ENCODE data around the gene CPVL. TPM values are rescaled to one million over a fixed set of nuclear protein-coding genes. Genes with fewer than 3 reads are reported as not detected.
A peak's percentile ranks its signal among the peaks of the same experiment; 100 is the strongest.

CPVL gene
- polyA plus RNA-seq, 1 donor = 21.4 TPM

DNA sequence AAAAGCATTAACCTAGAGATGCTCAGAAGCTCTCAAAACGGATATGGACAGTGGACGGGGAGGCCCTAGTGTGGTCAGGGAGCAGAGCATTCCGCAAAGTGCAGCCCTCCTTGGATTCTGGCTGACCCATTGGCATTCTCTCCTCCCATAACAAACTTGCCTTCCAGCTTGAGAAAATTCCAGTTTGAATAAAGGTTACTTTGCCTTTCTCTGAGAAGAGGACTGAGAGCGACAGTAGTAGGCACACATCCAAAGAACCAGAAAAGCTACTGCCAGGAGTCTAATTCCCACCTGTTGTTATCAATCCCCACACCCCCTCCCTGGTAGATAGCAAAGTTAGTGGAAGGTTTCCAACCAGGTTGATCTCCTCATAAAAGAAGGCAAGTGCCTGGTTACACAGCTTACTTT lies 103.5 kb downstream of the CPVL start:
- peak; percentile 28 for DNase-seq

- no peak for DNase-seq
These were observed 104.3 kb downstream of the CPVL start for GRCh38 chr7:29041991-29042390.

GRCh38 chr7:29040579-29040925 lies 105.8 kb downstream of the CPVL start:
- DNase-seq = peak; percentile 79

DNA sequence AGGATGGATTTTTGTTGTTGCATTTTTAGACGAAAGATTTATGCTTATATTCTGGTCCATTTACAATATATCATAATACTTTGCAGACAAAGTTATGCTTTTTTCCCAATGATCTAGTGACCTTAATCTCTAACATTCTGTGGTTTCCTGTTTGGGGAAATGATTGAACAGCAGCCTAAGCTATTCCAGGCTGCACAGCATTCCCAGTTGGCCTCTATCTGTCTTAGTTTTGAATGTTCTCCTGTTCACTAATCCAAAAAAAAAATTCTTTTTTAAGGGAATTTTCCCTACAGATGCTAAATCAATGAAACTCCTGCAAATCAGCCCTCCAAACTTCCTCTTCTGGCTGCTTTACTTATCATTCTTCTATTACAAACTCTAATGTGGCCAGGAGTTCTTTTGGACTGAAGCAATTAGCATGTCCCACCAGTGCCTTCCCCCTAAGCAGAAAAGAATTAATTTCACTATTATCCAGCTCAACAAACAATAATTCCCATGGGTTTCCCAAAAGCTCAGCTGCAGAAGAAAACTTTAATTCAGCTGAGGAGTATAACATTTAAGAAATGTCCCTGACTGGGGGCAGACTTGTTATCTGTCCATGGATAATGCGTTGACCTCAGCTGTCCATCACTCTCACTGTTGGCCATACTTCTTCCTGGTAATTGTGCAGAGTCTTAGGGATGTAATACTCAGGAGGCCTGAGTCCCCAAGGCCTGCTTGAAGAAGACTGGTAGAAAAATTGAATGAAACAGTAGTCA lies 106.3 kb downstream of the CPVL start:
- peak; percentile 52 for DNase-seq

DNA sequence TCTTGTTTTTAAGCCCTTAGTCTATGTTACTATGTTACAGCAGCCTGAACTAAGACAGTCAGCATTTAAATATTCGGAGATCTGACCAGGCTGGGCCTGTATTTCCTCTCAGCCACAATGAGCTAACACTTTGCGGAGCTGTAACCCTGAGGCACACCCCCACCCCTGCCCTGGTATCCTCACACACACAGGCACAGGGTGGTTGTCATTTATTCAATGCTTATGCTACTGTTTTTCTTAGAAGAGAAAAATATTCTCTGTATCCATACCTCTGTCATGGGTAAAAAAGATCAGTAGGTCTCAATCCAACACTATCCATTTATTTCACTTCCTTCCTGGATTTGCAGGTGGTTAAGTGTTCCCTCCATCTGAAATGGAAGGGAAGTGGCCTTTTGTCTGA lies 107.9 kb downstream of the CPVL start:
- no peak for DNase-seq

- DNase-seq = no peak
These were observed 111.1 kb downstream of the CPVL start for GRCh38 chr7:29035044-29035740.

- no peak for DNase-seq
These were observed 112.8 kb downstream of the CPVL start for GRCh38 chr7:29033584-29033983.

DNA sequence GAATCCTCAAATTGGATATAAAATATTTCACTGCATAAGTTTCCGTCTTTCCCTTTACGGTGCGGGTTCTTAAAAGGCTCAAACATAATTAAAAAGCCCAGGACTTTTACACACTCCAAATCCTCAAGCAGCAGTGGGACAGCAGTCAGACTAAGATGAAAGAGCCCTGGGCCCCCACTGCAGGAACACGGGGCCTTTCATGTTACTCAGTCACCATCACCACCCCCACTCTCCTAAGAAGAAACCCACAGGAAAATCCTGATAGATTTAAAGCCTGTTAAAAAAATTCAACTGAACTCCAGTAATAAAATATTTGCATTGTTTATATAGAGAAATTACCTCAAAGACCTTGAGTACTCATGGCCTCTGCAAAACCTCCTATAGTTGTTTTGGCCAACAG lies 114.2 kb downstream of the CPVL start:
- no peak for DNase-seq

DNA sequence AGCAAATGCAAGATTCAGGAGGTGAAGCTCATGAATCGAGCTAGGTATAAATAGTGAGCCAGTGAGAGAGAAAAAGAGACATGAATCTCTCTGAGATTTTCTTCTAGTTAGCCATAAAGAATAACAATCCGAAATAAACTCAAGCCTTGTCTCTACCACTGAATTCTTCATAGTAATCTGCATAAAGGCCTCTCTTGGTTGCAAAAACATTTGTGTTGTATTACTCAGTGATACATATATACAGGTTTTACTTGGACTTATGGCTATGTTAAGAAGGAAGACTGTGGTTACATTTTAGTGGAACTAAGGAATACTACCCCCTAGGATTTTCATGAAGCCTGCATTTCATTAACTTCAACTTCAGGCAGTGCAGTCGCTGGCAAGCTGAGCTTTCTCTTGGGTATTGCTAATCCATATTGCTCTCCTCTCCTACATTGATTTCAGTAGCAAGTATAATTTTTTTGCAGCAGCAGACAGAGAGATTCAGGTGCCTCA lies 115.5 kb downstream of the CPVL start:
- no peak for DNase-seq

DNA sequence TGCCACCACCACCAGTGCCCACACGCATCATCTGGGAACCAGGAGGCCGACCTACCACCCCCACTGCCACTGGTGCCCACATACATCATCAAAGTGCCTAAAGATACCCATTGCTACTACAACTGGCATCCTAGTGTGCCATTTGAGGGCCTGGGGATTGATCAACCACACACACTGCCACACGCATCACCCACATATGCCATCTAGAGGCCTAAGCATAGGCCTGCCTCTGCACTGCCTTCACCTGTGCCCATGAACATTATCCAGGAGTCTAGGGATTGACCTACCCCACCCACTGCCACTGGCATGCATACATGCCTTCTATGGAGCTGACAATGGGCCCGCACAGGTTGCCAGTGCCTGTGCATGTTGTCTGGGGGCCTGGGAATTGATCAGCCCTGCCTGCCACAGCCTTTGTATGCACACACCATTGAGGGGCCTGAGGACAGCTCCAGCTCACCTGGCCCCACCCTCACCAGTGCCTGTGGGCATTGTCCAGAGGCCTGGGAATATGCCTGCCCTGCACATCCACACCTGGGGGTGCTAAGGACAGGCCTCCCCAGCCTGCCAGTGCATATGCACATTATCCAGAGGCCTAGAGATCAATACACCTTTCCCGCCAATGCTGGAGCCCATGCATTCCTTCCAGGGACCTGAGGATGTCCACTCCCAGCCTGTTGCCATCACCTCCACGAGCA lies 123.9 kb downstream of the CPVL start:
- no peak for DNase-seq

DNA sequence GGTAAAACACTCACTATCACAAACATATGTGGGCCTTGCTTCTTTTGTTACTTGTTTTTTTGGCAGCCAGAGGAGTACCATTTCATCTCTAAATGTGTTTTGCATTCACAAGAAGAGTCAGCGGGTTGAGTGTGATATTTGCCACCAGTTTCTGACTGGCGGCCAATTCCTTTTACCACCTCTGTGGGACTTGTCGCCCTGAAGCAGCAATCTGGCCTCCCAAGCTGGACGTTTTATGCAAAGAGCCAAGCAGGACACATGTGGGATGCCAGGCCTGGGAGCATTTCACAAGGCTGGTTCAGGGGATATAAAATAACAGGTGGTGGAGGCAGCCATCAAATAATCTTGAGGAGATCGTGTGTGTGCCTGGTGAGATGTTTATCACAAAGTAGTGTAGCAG lies 126.4 kb downstream of the CPVL start:
- no peak for DNase-seq

- peak; percentile 43 for DNase-seq
These were observed 127.0 kb downstream of the CPVL start for GRCh38 chr7:29019387-29019786.

- no peak for DNase-seq
These were observed 128.6 kb downstream of the CPVL start for GRCh38 chr7:29017713-29018112.

DNA sequence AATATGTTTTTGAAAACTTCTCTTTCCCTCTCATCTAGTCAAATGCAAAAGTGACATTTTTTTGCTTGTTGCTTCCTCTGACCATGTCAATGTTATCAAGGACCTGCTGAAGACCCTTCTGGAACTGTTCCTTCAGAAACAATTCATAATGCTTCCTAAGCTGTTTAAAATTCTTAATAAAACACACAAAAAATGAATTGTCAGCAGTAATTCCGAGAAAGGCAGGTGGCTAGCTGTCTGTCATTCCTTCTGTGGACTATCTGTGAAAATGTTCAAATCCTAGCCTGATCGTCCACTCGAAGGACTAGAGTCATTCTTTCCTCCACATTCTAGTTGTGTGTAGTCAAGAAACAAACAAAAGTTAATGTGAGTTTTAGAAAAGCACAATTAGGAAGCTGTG lies 131.6 kb downstream of the CPVL start:
- DNase-seq = no peak

- DNase-seq = no peak
These were observed 132.4 kb downstream of the CPVL start for GRCh38 chr7:29013931-29014330.

GRCh38 chr7:29013082-29013695 lies 133.1 kb downstream of the CPVL start:
- no peak for DNase-seq

GRCh38 chr7:29009947-29010346 lies 136.4 kb downstream of the CPVL start:
- DNase-seq = no peak

- DNase-seq = no peak
These were observed 137.7 kb downstream of the CPVL start for GRCh38 chr7:29008590-29008989.

DNA sequence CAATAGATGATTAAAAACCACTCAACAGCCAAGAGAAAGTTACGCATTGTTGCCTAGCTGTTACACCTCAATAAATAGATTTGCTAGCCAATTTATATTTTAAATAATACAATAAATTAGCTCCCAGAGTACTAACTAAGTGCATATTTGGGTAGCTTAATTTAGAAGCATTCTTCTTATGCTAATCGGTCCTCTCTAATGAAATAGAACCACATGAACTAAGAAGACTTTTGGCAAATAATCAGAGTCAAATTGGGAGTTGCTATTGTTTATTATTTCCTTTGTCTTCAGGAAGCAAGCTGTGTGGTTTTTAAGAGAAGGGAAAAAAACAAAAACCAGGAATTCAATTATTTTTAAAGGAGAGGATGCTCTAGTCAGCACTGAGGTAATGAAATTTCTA lies 139.2 kb downstream of the CPVL start:
- DNase-seq = no peak

DNA sequence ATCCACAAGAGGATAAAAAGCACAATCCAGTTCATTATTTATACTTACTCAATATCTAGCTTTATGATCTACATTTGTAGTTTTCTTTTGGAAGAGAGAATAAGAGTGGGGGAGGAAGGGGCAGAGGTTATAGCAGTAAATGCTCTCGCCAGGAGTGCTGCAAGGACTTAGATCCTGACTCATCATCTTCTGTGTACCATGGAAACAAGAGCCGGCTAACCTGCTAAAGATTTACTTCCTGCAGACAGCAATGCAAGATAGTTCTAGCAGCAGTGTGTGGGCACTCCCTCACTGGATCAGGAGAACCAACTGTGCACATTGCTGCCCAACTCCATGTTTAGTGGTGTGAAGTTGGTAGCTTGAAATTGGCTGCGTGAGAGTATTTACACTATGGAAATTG lies 140.5 kb downstream of the CPVL start:
- no peak for DNase-seq

DNA sequence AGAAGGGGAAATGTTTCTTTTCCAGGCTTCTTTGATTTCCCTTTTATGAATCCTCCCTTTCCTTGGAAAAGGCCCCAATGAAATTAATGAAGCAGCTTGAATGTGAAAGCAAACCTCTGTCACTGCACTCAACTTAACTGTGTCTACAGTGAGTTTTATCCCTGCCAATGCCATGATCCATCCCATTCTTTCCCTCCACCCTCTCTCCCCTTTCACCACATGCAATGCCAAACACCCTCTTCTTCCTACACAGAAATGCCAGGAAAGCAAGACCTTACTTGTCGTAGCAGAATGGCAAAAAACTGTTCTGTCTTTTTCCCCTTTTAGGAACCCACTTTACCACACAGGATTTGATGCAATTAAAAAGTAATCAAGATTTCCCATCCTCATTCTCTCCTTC lies 140.9 kb downstream of the CPVL start:
- DNase-seq = no peak

GRCh38 chr7:29003703-29004102 lies 142.6 kb downstream of the CPVL start:
- no peak for DNase-seq

DNA sequence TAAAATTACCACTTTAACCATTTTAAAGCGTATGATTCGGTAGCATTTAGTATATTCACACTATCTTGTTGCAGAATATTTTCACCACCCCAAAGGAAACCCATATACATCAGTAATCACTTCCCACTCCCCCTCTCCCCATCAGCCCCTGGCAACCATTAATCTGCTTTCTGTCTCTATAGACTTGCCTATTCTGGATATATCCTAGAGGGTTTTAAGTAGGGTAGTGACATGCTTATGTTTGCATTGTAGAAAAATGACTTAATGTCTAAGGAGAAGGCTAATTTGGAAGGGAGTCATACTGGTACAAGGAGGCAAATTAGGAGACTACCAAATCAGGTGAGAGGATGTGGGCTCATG lies 145.6 kb downstream of the CPVL start:
- DNase-seq = no peak

Data from hindlimb muscle (tissue), 1 donor.